ENCODE measurements around the gene CD79A.
A peak's percentile ranks its signal among the peaks of the same experiment; 100 is the strongest.

CD79A gene

GRCh38 chr19:41880329-41880708, 3.2 kb downstream of the CD79A start:
- no peak overlapping the region for H3K27ac ChIP-seq
- TF ChIP-seq, protein P1, sequence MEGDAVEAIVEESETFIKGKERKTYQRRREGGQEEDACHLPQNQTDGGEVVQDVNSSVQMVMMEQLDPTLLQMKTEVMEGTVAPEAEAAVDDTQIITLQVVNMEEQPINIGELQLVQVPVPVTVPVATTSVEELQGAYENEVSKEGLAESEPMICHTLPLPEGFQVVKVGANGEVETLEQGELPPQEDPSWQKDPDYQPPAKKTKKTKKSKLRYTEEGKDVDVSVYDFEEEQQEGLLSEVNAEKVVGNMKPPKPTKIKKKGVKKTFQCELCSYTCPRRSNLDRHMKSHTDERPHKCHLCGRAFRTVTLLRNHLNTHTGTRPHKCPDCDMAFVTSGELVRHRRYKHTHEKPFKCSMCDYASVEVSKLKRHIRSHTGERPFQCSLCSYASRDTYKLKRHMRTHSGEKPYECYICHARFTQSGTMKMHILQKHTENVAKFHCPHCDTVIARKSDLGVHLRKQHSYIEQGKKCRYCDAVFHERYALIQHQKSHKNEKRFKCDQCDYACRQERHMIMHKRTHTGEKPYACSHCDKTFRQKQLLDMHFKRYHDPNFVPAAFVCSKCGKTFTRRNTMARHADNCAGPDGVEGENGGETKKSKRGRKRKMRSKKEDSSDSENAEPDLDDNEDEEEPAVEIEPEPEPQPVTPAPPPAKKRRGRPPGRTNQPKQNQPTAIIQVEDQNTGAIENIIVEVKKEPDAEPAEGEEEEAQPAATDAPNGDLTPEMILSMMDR (conservative IDR thresholded peaks at IDR 0.05): no peak

- TF ChIP-seq, protein P1 (conservative IDR thresholded peaks at IDR 0.05): no peak
Observed at GRCh38 chr19:41882568-41883462, 5.7 kb downstream of the CD79A start, which contains the start of gene ARHGEF1. Gene ARHGEF1 (plus strand): TSS chr19:41883184. CDS start chr19:41888083, 4,899 bp downstream.

DNA sequence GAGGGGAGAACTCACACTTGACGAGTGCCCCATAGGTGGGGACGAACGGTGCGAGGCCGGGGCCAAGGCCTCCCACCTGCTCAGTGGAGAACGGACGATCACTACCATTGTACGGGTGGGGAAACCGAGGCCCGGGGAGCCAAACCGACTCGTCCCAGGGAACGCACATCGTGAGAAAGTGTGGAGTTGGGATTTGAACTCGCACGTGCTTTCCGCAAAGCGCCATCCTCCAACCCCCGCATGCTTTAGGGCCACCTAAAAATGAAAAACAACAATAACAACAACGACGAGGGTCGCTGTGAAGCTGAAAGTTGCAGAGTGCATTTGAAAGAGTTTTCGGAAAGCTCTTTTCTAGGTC, 6.4 kb downstream of the CD79A start:
- peak overlapping the region; percentile 80; the same call in 1 of the 2 replicates for H3K27ac ChIP-seq
- TF ChIP-seq, protein P1 (conservative IDR thresholded peaks at IDR 0.05): no peak

More at GRCh38 chr19:41882568-41883462, 5.7 kb downstream of the CD79A start, which contains the start of gene ARHGEF1:
- H3K27ac ChIP-seq: peak within 1 kb of the TSS; percentile 80; the same call in 1 of the 2 replicates

- peak overlapping the region; percentile 80; the same call in 1 of the 2 replicates for H3K27ac ChIP-seq
- TF ChIP-seq, protein P1 (conservative IDR thresholded peaks at IDR 0.05): no peak; the same call in 1 of the 2 replicates
Observed at GRCh38 chr19:41883821-41884733, 7.0 kb downstream of the CD79A start.

- no peak overlapping the region for H3K27ac ChIP-seq
- TF ChIP-seq, protein P1 (conservative IDR thresholded peaks at IDR 0.05): no peak
Observed at GRCh38 chr19:41886761-41887710, 10.0 kb downstream of the CD79A start.

DNA sequence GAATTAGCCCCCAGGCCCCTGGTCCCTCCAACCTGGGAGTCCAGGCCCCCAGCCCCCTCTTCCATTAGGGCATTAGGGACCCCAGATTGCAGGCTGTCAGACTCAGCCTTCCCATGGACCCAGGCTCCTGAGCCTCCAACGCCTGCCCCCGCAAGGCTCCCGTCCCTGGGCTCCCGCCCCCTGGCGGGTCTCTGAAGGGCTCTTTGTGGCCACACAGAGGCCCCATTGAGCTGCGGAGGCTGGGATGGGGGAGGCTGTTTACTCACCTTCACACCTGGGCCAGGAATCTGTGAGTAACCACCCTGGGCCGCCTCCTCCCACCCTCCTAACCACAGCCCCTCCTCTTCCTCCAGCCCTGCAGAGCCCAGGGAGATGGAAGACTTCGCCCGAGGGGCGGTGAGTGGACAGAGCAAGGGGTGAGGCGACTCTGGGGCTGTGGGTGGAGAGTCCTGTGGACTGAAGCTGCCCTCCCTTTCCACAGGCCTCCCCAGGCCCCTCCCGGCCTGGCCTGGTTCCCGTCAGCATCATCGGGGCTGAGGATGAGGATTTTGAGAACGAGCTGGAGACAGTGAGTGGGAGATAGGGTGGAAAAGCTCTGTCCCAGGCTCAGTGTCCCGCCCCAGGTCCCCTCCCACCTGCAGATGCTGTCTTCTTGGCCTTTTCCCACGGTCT, 10.8 kb downstream of the CD79A start:
- TF ChIP-seq, protein P1 (conservative IDR thresholded peaks at IDR 0.05): no peak
- no peak overlapping the region for H3K27ac ChIP-seq

Data from VCaP (cell line).